ENCODE results near the gene AGO1.

AGO1 gene

GRCh38 chr1:35899941-35900340 lies 16.9 kb downstream of the AGO1 start:
- no peak overlapping the region for H3K4me3 ChIP-seq (replicated peaks; ENCODE audit: low read depth, low read length)
- no peak for TF ChIP-seq CTCF (IDR thresholded peaks at IDR 0.05; ENCODE audit: low read depth, low read length, missing control alignments)
- no peak for DNase-seq (ENCODE audit: extremely low read depth, low read depth)

DNA sequence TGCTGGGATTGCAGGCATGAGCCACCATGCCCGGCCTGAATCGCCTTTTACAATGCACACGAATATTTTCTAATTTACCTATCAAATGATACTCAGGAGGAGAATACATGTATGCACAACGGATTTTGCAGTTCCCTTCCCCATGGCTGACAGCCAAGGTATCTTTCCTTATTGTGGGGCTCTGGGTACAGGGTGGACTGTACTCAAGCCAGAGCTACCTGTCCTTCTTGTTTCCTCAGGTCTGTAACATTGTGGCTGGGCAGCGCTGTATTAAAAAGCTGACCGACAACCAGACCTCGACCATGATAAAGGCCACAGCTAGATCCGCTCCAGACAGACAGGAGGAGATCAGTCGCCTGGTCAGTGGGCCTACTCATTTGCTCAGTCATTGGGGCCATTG lies 18.2 kb downstream of the AGO1 start:
- TF ChIP-seq CTCF (IDR thresholded peaks at IDR 0.05; ENCODE audit: low read depth, low read length, missing control alignments): no peak
- H3K4me3 ChIP-seq (replicated peaks; ENCODE audit: low read depth, low read length): no peak overlapping the region
- no peak for DNase-seq (ENCODE audit: extremely low read depth, low read depth)

- H3K4me3 ChIP-seq (replicated peaks; ENCODE audit: low read depth, low read length): no peak overlapping the region
- no peak for TF ChIP-seq CTCF (IDR thresholded peaks at IDR 0.05; ENCODE audit: low read depth, low read length, missing control alignments)
- no peak for DNase-seq (ENCODE audit: extremely low read depth, low read depth)
Measured at GRCh38 chr1:35902671-35903070, 19.7 kb downstream of the AGO1 start.

DNA sequence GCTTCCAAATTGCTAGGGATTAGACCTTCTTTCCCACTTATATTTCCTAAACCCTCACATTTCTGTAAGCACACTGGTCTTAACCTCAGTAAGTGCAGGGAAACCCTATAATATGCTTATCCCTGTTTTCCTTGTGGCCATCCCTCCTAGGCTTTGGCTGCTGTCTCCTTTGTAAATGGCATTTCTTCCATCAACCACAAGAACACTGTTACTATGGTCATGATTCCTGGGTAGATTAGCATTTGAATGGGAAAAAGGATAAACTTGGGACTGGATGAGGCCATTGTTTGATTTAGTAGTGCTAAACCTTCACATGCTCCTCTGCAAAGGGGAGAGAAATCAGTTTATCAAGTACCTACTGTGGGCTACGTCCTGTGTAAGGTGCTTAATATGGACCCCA lies 31.7 kb downstream of the AGO1 start:
- no peak for DNase-seq (ENCODE audit: extremely low read depth, low read depth)
- TF ChIP-seq CTCF (IDR thresholded peaks at IDR 0.05; ENCODE audit: low read depth, low read length, missing control alignments): no peak
- no peak overlapping the region for H3K4me3 ChIP-seq (replicated peaks; ENCODE audit: low read depth, low read length)

GRCh38 chr1:35915693-35916092 lies 32.7 kb downstream of the AGO1 start:
- no peak overlapping the region for H3K4me3 ChIP-seq (replicated peaks; ENCODE audit: low read depth, low read length)
- no peak for TF ChIP-seq CTCF (IDR thresholded peaks at IDR 0.05; ENCODE audit: low read depth, low read length, missing control alignments)
- DNase-seq (ENCODE audit: extremely low read depth, low read depth): no peak

DNA sequence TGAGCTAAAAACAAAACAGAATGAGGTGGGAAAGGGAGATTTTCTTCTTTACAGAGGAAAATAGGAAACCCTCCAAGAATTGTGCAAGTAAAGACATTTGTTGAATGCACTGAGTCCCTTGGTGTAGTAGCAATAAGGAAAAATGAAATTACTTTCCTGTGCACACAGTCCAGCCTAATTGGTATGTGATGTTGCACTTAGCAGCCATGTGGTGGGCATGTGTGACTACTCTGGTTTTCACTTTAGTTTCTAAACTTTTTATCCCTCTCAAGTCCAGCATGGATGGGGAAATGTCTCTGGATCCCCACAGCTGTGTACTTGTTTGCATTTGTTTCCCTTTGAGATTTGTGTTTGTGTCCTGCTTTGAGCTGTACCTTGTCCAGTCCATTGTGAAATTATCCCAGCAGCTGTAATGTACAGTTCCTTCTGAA lies 40.8 kb downstream of the AGO1 start:
- no peak for TF ChIP-seq CTCF (IDR thresholded peaks at IDR 0.05; ENCODE audit: low read depth, low read length, missing control alignments)
- H3K4me3 ChIP-seq (replicated peaks; ENCODE audit: low read depth, low read length): no peak overlapping the region
- peak; percentile 22 for DNase-seq (ENCODE audit: extremely low read depth, low read depth)

- TF ChIP-seq CTCF (IDR thresholded peaks at IDR 0.05; ENCODE audit: low read depth, low read length, missing control alignments): no peak
- DNase-seq (ENCODE audit: extremely low read depth, low read depth): no peak
- no peak overlapping the region for H3K4me3 ChIP-seq (replicated peaks; ENCODE audit: low read depth, low read length)
Measured at GRCh38 chr1:35924838-35925237, 41.8 kb downstream of the AGO1 start.

Data from HFF-Myc (cell line).